Neural crest cell (in vitro differentiated cells): ENCODE results near the gene RWDD3. TPM values are rescaled to one million over a fixed set of nuclear protein-coding genes. Genes with fewer than 3 reads are reported as not detected.
A peak's percentile ranks its signal among the peaks of the same experiment; 100 is the strongest.

Experiments
- DNase-seq: peaks from one replicate; pipeline ENCODE4 v3.0.0; 2021; ENCODE audit warnings: low read depth, mixed read lengths, low spot score
- H3K27ac Mint-ChIP-seq: one replicate; pipeline ENCODE4 v1.8.0; 2021; ENCODE audit warnings: mild to moderate bottlenecking, mixed read lengths; ENCODE audit not compliant: unreplicated experiment
- H3K27me3 Mint-ChIP-seq: 2 replicates; pipeline ENCODE4 v1.8.0; 2021; ENCODE audit warnings: low read depth, mild to moderate bottlenecking, mixed read lengths
- H3K36me3 Mint-ChIP-seq: 2 replicates; pipeline ENCODE4 v1.8.0; 2021; ENCODE audit warnings: low read depth, mild to moderate bottlenecking, mixed read lengths
- H3K4me1 Mint-ChIP-seq: 2 replicates; pipeline ENCODE4 v1.8.0; 2021; ENCODE audit warnings: mixed read lengths
- H3K4me3 Mint-ChIP-seq: one replicate; pipeline ENCODE4 v1.8.0; 2021; ENCODE audit warnings: mild to moderate bottlenecking, mixed read lengths
- H3K9me3 Mint-ChIP-seq: 2 replicates; pipeline ENCODE4 v1.8.0; 2021; ENCODE audit warnings: mixed read lengths
- total RNA-seq: library from RNA; stranded (reverse); gene quantifications from 2 replicates; pipeline ENCODE4 v1.2.1, GENCODE V29; 2021
- TF ChIP-seq, protein P1 (sequence below): fragments of 200-600 bp; sonication (generic); conservative IDR thresholded peaks from 2 replicates; pipeline ENCODE4 v1.5.0; 2021; ENCODE audit warnings: antibody characterized with exemption, mild to moderate bottlenecking

RWDD3 gene
- total RNA-seq, 1 donor from 2014 or later, result 18.9 TPM

GRCh38 chr1:95221306-95221705, 12.7 kb upstream of the RWDD3 start:
- H3K27ac Mint-ChIP-seq, result no peak overlapping the region
- H3K27me3 Mint-ChIP-seq, result no peaks in the 10 kb centered on the region
- peaks cover 2% of the 10 kb centered on the region for H3K9me3 Mint-ChIP-seq
- no peak for DNase-seq
- no peak overlapping the region for H3K4me3 Mint-ChIP-seq
- no peaks in the 10 kb centered on the region for H3K4me1 Mint-ChIP-seq
- TF ChIP-seq, protein P1, sequence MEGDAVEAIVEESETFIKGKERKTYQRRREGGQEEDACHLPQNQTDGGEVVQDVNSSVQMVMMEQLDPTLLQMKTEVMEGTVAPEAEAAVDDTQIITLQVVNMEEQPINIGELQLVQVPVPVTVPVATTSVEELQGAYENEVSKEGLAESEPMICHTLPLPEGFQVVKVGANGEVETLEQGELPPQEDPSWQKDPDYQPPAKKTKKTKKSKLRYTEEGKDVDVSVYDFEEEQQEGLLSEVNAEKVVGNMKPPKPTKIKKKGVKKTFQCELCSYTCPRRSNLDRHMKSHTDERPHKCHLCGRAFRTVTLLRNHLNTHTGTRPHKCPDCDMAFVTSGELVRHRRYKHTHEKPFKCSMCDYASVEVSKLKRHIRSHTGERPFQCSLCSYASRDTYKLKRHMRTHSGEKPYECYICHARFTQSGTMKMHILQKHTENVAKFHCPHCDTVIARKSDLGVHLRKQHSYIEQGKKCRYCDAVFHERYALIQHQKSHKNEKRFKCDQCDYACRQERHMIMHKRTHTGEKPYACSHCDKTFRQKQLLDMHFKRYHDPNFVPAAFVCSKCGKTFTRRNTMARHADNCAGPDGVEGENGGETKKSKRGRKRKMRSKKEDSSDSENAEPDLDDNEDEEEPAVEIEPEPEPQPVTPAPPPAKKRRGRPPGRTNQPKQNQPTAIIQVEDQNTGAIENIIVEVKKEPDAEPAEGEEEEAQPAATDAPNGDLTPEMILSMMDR, result no peak
- peaks cover 2% of the 10 kb centered on the region for H3K36me3 Mint-ChIP-seq

DNA sequence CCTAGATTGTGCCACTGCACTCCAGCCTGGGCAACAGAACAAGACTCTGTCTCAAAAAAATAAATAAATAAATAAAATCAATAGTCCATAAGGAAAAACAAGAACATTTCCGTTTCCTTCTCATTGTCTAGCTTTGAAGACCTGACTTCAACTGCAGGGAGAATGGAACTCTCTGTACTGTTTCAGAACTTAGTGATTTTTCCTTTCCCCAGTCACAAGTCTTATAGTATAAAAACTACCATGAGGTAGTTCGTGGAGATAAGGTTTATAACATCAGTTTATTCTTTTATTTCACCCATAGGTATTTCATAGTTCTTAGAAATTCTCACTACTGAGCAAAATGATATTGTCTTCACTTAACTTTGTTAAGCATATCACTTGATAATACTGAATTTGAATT, 11.4 kb upstream of the RWDD3 start:
- H3K27ac Mint-ChIP-seq, result no peak overlapping the region
- H3K4me1 Mint-ChIP-seq, result peaks cover 9% of the 10 kb centered on the region
- no peak overlapping the region for H3K4me3 Mint-ChIP-seq
- H3K27me3 Mint-ChIP-seq, result no peaks in the 10 kb centered on the region
- TF ChIP-seq, protein P1, result no peak
- no peak for DNase-seq
- H3K9me3 Mint-ChIP-seq, result peaks cover 2% of the 10 kb centered on the region
- peaks cover 2% of the 10 kb centered on the region for H3K36me3 Mint-ChIP-seq

DNA sequence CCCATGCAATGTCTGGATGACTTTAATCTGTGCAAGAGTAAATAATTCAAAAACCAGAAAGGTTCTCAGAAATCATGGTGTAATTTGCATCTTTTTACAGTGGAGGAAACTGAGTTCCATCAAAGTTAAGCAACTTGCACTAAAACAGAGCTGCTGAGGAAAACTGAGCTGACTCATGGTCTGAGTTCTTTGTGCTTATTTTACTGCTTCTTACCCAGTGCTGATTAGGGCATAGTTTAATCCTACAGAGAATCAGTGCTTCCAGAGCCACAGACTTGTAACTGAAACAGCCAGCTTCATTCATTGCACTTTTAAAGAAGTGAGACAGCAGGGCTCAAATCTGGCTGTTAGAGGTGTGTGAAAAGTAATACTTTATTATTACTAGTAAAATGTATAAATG, 10.9 kb upstream of the RWDD3 start:
- Mint-ChIP-seq H3K9me3 (peaks cover 2% of the 10 kb centered on the region), H3K4me1 (peaks cover 10% of the 10 kb centered on the region), H3K36me3 (peaks cover 2% of the 10 kb centered on the region), H3K27me3 (no peaks in the 10 kb centered on the region), H3K4me3 (no peak overlapping the region), H3K27ac (peak overlapping the region; percentile 12)
- DNase-seq, result no peak
- TF ChIP-seq, protein P1, result no peak

- peaks cover 2% of the 10 kb centered on the region for H3K27me3 Mint-ChIP-seq
- H3K36me3 Mint-ChIP-seq, result no peaks in the 10 kb centered on the region
- TF ChIP-seq, protein P1, result no peak
- H3K9me3 Mint-ChIP-seq, result no peaks in the 10 kb centered on the region
- DNase-seq, result no peak
- H3K4me1 Mint-ChIP-seq, result peaks cover 10% of the 10 kb centered on the region
- H3K4me3 Mint-ChIP-seq, result no peak overlapping the region
- no peak overlapping the region for H3K27ac Mint-ChIP-seq
Observed at GRCh38 chr1:95226781-95227660, 7.0 kb upstream of the RWDD3 start.

DNA sequence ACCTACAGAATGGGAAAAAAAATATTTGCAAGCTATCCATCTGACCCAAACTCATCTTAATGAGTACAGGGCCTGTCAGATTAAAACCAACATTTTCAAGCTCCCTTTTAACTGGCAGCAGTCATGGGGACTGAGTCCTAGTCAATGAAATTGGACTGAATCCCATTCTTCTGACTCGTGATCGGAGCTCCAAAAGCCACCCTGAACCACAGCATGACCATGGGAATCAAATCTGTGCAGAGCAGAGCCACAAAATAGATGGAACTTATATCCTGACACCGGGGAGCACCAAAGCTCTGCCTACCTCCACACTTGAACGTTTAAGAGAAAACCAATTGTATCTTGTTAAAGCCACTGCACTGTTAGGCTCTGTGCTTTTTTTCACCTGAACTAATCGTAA, 5.0 kb upstream of the RWDD3 start:
- DNase-seq, result no peak

More for the DNA sequence above, 5.0 kb upstream of the RWDD3 start:
- H3K27ac Mint-ChIP-seq, result no peak overlapping the region
- no peaks in the 10 kb centered on the region for H3K36me3 Mint-ChIP-seq
- H3K27me3 Mint-ChIP-seq, result peaks cover 2% of the 10 kb centered on the region
- no peak overlapping the region for H3K4me3 Mint-ChIP-seq
- peaks cover 19% of the 10 kb centered on the region for H3K4me1 Mint-ChIP-seq
- no peaks in the 10 kb centered on the region for H3K9me3 Mint-ChIP-seq
- TF ChIP-seq, protein P1, result no peak
